Loucy (cell line): Measurements from ENCODE around the gene IL12B.
"Not testable (repeated sequence)": the region's sequence is repeated elsewhere in the genome, so short reads cannot be mapped to it uniquely, and the experiment has no call there.

ENCODE experiments used
- EZH2phosphoT487 ChIP-seq: fragments of 200-600 bp; IDR thresholded peaks from 2 replicates; pipeline ENCODE4 v1.6.1; 2018; ENCODE audit warnings: antibody characterized with exemption, mild to moderate bottlenecking, moderate library complexity, borderline replicate concordance
- TF ChIP-seq, protein P1 (sequence below): fragments of 200-600 bp; sonication (generic); conservative IDR thresholded peaks from 2 replicates; pipeline ENCODE4 v1.5.1; 2014; ENCODE audit warnings: mild to moderate bottlenecking, antibody characterized with exemption, low read length

DNA sequence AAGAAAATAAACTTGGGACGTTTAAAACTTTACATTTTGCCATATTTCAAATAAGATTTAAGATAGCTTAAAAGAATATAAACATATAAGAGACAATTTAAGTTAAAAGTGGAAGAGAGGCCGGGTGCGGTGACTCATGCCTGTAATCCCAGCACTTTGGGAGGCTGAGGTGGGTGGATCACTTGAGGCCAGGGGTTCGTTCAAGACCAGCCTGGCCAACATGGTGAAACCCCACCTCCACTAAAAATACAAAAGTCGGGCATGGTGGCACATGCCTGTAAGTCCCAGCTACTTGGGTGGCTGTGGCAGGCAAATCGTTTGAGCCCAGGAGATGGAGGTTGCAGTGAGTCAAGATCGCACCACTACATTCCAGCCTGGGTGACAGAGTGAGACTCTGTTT lies 29.6 kb upstream of the IL12B start:
- TF ChIP-seq EZH2phosphoT487: not testable (repeated sequence)
- TF ChIP-seq, protein P1, sequence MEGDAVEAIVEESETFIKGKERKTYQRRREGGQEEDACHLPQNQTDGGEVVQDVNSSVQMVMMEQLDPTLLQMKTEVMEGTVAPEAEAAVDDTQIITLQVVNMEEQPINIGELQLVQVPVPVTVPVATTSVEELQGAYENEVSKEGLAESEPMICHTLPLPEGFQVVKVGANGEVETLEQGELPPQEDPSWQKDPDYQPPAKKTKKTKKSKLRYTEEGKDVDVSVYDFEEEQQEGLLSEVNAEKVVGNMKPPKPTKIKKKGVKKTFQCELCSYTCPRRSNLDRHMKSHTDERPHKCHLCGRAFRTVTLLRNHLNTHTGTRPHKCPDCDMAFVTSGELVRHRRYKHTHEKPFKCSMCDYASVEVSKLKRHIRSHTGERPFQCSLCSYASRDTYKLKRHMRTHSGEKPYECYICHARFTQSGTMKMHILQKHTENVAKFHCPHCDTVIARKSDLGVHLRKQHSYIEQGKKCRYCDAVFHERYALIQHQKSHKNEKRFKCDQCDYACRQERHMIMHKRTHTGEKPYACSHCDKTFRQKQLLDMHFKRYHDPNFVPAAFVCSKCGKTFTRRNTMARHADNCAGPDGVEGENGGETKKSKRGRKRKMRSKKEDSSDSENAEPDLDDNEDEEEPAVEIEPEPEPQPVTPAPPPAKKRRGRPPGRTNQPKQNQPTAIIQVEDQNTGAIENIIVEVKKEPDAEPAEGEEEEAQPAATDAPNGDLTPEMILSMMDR: not testable (repeated sequence)
